SK-N-SH (cell line): ENCODE results near the gene TRPC4AP. TPM values are rescaled to one million over a fixed set of nuclear protein-coding genes. Genes with fewer than 3 reads are reported as not detected.

Experiments used
- CTCF ChIA-PET: fragments of 300-600, 350-600 bp; formaldehyde crosslinking; extraction: SDS; loops from one replicate; lab custom pipeline; 2021; lab: Yijun Ruan, JAX
- POLR2A ChIA-PET: fragments of 350-600 bp; sonication (Branson Sonifier 250); formaldehyde crosslinking; extraction: SDS; loops from one replicate; lab custom pipeline; 2020; ENCODE audit warnings: antibody characterized with exemption, inconsistent platforms; lab: Yijun Ruan, JAX
- DNase-seq: peaks from one replicate; pipeline ENCODE4 v3.0.0; 2012
- H2AFZ ChIP-seq: fragments of 200-600 bp; sonication (generic); 2 replicates; pipeline ENCODE4 v1.8.1; 2016; ENCODE audit warnings: antibody characterized with exemption, mild to moderate bottlenecking, low read depth
- H3F3A ChIP-seq: fragments of 200-600 bp; sonication (generic); replicated peaks from 2 replicates; pipeline ENCODE3; 2016; ENCODE audit warnings: antibody characterized with exemption, mild to moderate bottlenecking; ENCODE audit not compliant: insufficient read depth
- H3K27ac ChIP-seq, 2 experiments: fragments of 200-500 bp in 1 of 2; fragments of 200-600 bp in 1 of 2; sonication (Bioruptor generic) in 1 of 2; sonication (generic), shearing (Covaris generic) in 1 of 2; 2 replicates each; pipeline versions ENCODE4 v1.5.1 to v1.6.1; 2014 to 2016; ENCODE audit warnings: low read depth in 2 of 2, inconsistent platforms in 1 of 2, low read length in 1 of 2, mild to moderate bottlenecking in 1 of 2, mixed read lengths in 1 of 2
- H3K27me3 ChIP-seq: fragments of 200-600 bp; sonication (generic), shearing (Covaris generic); 2 replicates; pipeline ENCODE4 v1.6.1; 2016; ENCODE audit warnings: mixed run types; ENCODE audit not compliant: insufficient read depth
- H3K36me3 ChIP-seq, 2 experiments: fragments of 200-500 bp in 1 of 2; fragments of 200-600 bp in 1 of 2; sonication (Bioruptor generic) in 1 of 2; sonication (generic) in 1 of 2; replicated peaks in 1 of 2; 2 replicates each; pipeline versions ENCODE3 to v1.5.1; 2014 to 2016; ENCODE audit warnings: low read length in 1 of 2, mild to moderate bottlenecking in 1 of 2; ENCODE audit not compliant: insufficient read depth in 2 of 2, control insufficient read depth in 1 of 2
- H3K4me1 ChIP-seq, 2 experiments: fragments of 200-500 bp in 1 of 2; fragments of 200-600 bp in 1 of 2; sonication (Bioruptor generic) in 1 of 2; sonication (generic), shearing (Covaris generic) in 1 of 2; 2 replicates each; pipeline versions ENCODE4 v1.5.1 to v1.6.1; 2014 to 2016; ENCODE audit warnings: low read depth in 1 of 2, low read length in 1 of 2, mixed run types in 1 of 2; ENCODE audit not compliant: insufficient read depth in 2 of 2, control insufficient read depth in 1 of 2
- H3K4me2 ChIP-seq: fragments of 200-600 bp; sonication (generic), shearing (Covaris generic); 2 replicates; pipeline ENCODE4 v1.6.1; 2017; ENCODE audit warnings: mixed run types
- H3K4me3 ChIP-seq, 2 experiments: fragments of 200-500 bp in 1 of 2; fragments of 200-600 bp in 1 of 2; sonication (Bioruptor generic) in 1 of 2; sonication (generic), shearing (Covaris generic) in 1 of 2; 2 replicates each; pipeline versions ENCODE4 v1.5.1 to v1.8.1; 2014 to 2016; ENCODE audit warnings: low read depth in 2 of 2, inconsistent platforms in 1 of 2, low read length in 1 of 2, mild to moderate bottlenecking in 1 of 2, mixed read lengths in 1 of 2, moderate library complexity in 1 of 2
- H3K79me2 ChIP-seq: fragments of 200-600 bp; sonication (generic); 2 replicates; pipeline ENCODE4 v1.8.1; 2017; ENCODE audit warnings: mild to moderate bottlenecking; ENCODE audit not compliant: insufficient read depth
- H3K9ac ChIP-seq: fragments of 200-600 bp; sonication (generic); 2 replicates; pipeline ENCODE4 v1.6.1; 2017; ENCODE audit warnings: mixed run types
- H3K9me2 ChIP-seq: fragments of 200-600 bp; sonication (generic); 2 replicates; pipeline ENCODE4 v1.6.1; 2017; ENCODE audit warnings: mixed run types
- H3K9me3 ChIP-seq: fragments of 200-600 bp; sonication (generic); 2 replicates; pipeline ENCODE4 v1.6.1; 2017; ENCODE audit warnings: mixed run types, mild to moderate bottlenecking, moderate library complexity
- H4K20me1 ChIP-seq: fragments of 200-600 bp; sonication (generic); 2 replicates; pipeline ENCODE4 v1.6.1; 2017; ENCODE audit warnings: mild to moderate bottlenecking, mixed run types; ENCODE audit not compliant: insufficient read depth
- CHD2 ChIP-seq: fragments of 150-350 bp; IDR thresholded peaks from 2 replicates; pipeline ENCODE4 v1.6.1; 2018; ENCODE audit warnings: low read length; ENCODE audit not compliant: partially characterized antibody
- ELF1 ChIP-seq: IDR thresholded peaks from 2 replicates; pipeline ENCODE4 v1.4.0; 2012
- FOSL2 ChIP-seq: IDR thresholded peaks from 2 replicates; pipeline ENCODE4 v1.4.0; 2012; ENCODE audit warnings: low read depth, mild to moderate bottlenecking, moderate library complexity, borderline replicate concordance
- GATA2 ChIP-seq: sonication (generic); formaldehyde crosslinking; IDR thresholded peaks from 2 replicates; pipeline ENCODE4 v1.5.0; 2020; ENCODE audit warnings: mild to moderate bottlenecking, missing genetic modification reagents
- JUND ChIP-seq: IDR thresholded peaks from 2 replicates; pipeline ENCODE4 v1.4.0; 2012
- MEF2A ChIP-seq: IDR thresholded peaks from 2 replicates; pipeline ENCODE4 v1.4.0; 2012; ENCODE audit warnings: low read depth, borderline replicate concordance
- NFIC ChIP-seq: IDR thresholded peaks from 2 replicates; pipeline ENCODE4 v1.4.0; 2012; ENCODE audit warnings: borderline replicate concordance
- POLR2AphosphoS5 ChIP-seq: IDR thresholded peaks from 2 replicates; pipeline ENCODE4 v1.6.1; 2012; ENCODE audit warnings: low read depth, low read length
- RAD21 ChIP-seq: IDR thresholded peaks from 2 replicates; pipeline ENCODE4 v1.6.1; 2012; ENCODE audit warnings: mild to moderate bottlenecking, low read length
- RXRA ChIP-seq: IDR thresholded peaks from 2 replicates; pipeline ENCODE4 v1.4.0; 2012; ENCODE audit warnings: low read depth, mild to moderate bottlenecking, borderline replicate concordance
- TAF1 ChIP-seq: IDR thresholded peaks from 2 replicates; pipeline ENCODE4 v1.6.1; 2012; ENCODE audit warnings: low read depth, mild to moderate bottlenecking, low read length, moderate library complexity, borderline replicate concordance
- TCF12 ChIP-seq: IDR thresholded peaks from 2 replicates; pipeline ENCODE4 v1.4.0; 2012
- TEAD4 ChIP-seq: IDR thresholded peaks from 2 replicates; pipeline ENCODE4 v1.4.0; 2012; ENCODE audit warnings: mild to moderate bottlenecking, borderline replicate concordance; ENCODE audit not compliant: insufficient read depth
- YY1 ChIP-seq: IDR thresholded peaks from 2 replicates; pipeline ENCODE4 v1.4.0; 2012; ENCODE audit warnings: low read depth, mild to moderate bottlenecking
- WGBS: methylation state at CpG from one replicate; pipeline ENCODE4 v1.1.6; 2017; ENCODE audit warnings: low lambda C conversion rate; 5-methylcytosine and 5-hydroxymethylcytosine counted together
- polyA plus RNA-seq, 3 experiments: library from polyadenylated mRNA; depleted of rRNA; stranded (reverse); fragments of >200 nt; gene quantifications; 2 replicates each; pipeline ENCODE4 v1.2.3, GENCODE V29; 2012
- TF ChIP-seq, protein P1 (sequence below): IDR thresholded peaks from 2 replicates; pipeline ENCODE4 v1.6.1; 2012; ENCODE audit warnings: mild to moderate bottlenecking, low read depth, low read length, moderate library complexity
- TF ChIP-seq, protein P2 (sequence below): IDR thresholded peaks from 2 replicates; pipeline ENCODE4; 2012
- TF ChIP-seq, protein P3 (sequence below): fragments of 200-600 bp; sonication (generic); IDR thresholded peaks from 2 replicates; pipeline ENCODE4 v1.6.1; 2017; ENCODE audit warnings: antibody characterized with exemption, mild to moderate bottlenecking, moderate library complexity
- TF ChIP-seq, protein P4 (sequence below): fragments of 150-350 bp; IDR thresholded peaks from 2 replicates; pipeline ENCODE4 v1.6.1; 2016; ENCODE audit warnings: mild to moderate bottlenecking, low read depth, low read length

TRPC4AP gene
- polyA plus RNA-seq, 1 of the 3 experiments (the other 2 are of a cell fraction): 57.4 TPM

DNA sequence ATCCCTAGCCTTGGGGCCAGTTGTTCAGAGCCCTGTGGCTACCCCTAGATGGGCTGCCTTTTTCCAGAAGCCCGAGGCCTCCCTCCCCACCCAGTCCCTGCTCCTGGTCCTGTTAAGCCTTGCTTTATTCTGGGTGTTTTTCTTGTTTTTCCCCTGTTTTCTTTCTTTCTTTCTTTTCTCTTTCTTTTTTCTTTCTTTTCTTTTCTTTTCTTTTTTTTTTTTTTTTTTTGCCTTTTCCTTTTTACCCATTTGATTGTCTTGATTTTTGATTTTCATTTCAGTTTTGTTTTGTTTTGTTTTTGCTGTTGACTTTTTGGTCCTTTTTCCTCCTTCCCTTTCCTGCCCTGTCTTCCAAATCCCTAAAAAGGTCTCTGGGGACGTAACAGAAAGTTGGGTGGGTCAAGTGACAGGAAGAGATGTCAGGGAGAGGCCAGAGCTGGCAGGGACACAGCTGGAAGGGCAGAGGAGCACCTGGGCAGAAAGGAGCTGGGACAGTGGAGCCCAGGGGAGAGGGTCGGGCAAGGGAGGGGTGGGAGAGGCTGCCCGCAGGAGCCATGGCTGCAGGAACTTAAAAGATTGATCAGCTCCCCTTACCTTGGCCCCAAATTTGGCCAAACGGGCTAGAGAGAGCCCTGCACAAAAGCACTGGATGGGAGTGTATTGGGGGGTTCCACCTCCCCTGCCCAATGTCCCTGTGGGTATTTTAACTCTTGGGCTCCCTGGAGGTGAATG is 109.4 kb downstream of the TRPC4AP start:
- Histone ChIP-seq H3K36me3 (no peaks in the 10 kb centered on the region), H3K9me2 (no peaks in the 10 kb centered on the region), H3K27me3 (no peaks in the 10 kb centered on the region), H4K20me1 (no peaks in the 10 kb centered on the region), H3K27ac (no peak overlapping the region), H3K4me3 (no peak overlapping the region), H3K4me2 (no peak overlapping the region), H3K9me3 (no peaks in the 10 kb centered on the region), H3F3A (no peaks in the 10 kb centered on the region), H3K9ac (no peak overlapping the region), H2AFZ (no peak overlapping the region), H3K79me2 (no peaks in the 10 kb centered on the region), H3K4me1 (peaks cover 0 to 7% of the 10 kb centered on the region in 2 experiments; a peak in 1 of 4 replicates)
- 80% methylated on average over 5 of the region's 5 CpGs for WGBS
- TF ChIP-seq YY1: no peak
- TF ChIP-seq, protein P1, sequence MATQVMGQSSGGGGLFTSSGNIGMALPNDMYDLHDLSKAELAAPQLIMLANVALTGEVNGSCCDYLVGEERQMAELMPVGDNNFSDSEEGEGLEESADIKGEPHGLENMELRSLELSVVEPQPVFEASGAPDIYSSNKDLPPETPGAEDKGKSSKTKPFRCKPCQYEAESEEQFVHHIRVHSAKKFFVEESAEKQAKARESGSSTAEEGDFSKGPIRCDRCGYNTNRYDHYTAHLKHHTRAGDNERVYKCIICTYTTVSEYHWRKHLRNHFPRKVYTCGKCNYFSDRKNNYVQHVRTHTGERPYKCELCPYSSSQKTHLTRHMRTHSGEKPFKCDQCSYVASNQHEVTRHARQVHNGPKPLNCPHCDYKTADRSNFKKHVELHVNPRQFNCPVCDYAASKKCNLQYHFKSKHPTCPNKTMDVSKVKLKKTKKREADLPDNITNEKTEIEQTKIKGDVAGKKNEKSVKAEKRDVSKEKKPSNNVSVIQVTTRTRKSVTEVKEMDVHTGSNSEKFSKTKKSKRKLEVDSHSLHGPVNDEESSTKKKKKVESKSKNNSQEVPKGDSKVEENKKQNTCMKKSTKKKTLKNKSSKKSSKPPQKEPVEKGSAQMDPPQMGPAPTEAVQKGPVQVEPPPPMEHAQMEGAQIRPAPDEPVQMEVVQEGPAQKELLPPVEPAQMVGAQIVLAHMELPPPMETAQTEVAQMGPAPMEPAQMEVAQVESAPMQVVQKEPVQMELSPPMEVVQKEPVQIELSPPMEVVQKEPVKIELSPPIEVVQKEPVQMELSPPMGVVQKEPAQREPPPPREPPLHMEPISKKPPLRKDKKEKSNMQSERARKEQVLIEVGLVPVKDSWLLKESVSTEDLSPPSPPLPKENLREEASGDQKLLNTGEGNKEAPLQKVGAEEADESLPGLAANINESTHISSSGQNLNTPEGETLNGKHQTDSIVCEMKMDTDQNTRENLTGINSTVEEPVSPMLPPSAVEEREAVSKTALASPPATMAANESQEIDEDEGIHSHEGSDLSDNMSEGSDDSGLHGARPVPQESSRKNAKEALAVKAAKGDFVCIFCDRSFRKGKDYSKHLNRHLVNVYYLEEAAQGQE: no peak
- TF ChIP-seq ELF1: no peak
- no peak for TF ChIP-seq TCF12
- CTCF ChIA-PET: no interaction called here
- DNase-seq: no peak
- POLR2A ChIA-PET: no interaction called here

- H3K27me3 ChIP-seq: no peaks in the 10 kb centered on the region
- no peaks in the 10 kb centered on the region for H3K9me3 ChIP-seq
- H4K20me1 ChIP-seq: no peaks in the 10 kb centered on the region
- H3K9ac ChIP-seq: no peak overlapping the region
- no peaks in the 10 kb centered on the region for H3K79me2 ChIP-seq
- ChIA-PET CTCF (no interaction called here), POLR2A (no interaction called here)
- DNase-seq: no peak
- peaks cover 0 to 7% of the 10 kb centered on the region in 2 experiments; a peak in 1 of 4 replicates for H3K4me1 ChIP-seq
- no peak overlapping the region for H3K4me3 ChIP-seq
- no peaks in the 10 kb centered on the region for H3K9me2 ChIP-seq
- no peak overlapping the region for H2AFZ ChIP-seq
- no peak overlapping the region for H3K4me2 ChIP-seq
- no peaks in the 10 kb centered on the region for H3F3A ChIP-seq
- 90% methylated on average over 21 of the region's 21 CpGs for WGBS
- H3K36me3 ChIP-seq: no peaks in the 10 kb centered on the region
- no peak overlapping the region for H3K27ac ChIP-seq
- TF ChIP-seq, protein P2, sequence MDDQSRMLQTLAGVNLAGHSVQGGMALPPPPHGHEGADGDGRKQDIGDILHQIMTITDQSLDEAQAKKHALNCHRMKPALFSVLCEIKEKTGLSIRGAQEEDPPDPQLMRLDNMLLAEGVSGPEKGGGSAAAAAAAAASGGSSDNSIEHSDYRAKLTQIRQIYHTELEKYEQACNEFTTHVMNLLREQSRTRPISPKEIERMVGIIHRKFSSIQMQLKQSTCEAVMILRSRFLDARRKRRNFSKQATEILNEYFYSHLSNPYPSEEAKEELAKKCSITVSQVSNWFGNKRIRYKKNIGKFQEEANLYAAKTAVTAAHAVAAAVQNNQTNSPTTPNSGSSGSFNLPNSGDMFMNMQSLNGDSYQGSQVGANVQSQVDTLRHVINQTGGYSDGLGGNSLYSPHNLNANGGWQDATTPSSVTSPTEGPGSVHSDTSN: no peak
- TF ChIP-seq TAF1 (no peak), POLR2AphosphoS5 (no peak), RAD21 (no peak), TEAD4 (no peak), YY1 (no peak), CHD2 (no peak), ELF1 (no peak), RXRA (no peak), MEF2A (no peak), JUND (no peak), FOSL2 (no peak), GATA2 (CRISPR knock-in tag) (no peak), NFIC (no peak)
- TF ChIP-seq, protein P3, sequence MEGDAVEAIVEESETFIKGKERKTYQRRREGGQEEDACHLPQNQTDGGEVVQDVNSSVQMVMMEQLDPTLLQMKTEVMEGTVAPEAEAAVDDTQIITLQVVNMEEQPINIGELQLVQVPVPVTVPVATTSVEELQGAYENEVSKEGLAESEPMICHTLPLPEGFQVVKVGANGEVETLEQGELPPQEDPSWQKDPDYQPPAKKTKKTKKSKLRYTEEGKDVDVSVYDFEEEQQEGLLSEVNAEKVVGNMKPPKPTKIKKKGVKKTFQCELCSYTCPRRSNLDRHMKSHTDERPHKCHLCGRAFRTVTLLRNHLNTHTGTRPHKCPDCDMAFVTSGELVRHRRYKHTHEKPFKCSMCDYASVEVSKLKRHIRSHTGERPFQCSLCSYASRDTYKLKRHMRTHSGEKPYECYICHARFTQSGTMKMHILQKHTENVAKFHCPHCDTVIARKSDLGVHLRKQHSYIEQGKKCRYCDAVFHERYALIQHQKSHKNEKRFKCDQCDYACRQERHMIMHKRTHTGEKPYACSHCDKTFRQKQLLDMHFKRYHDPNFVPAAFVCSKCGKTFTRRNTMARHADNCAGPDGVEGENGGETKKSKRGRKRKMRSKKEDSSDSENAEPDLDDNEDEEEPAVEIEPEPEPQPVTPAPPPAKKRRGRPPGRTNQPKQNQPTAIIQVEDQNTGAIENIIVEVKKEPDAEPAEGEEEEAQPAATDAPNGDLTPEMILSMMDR: no peak
- TF ChIP-seq, protein P4, sequence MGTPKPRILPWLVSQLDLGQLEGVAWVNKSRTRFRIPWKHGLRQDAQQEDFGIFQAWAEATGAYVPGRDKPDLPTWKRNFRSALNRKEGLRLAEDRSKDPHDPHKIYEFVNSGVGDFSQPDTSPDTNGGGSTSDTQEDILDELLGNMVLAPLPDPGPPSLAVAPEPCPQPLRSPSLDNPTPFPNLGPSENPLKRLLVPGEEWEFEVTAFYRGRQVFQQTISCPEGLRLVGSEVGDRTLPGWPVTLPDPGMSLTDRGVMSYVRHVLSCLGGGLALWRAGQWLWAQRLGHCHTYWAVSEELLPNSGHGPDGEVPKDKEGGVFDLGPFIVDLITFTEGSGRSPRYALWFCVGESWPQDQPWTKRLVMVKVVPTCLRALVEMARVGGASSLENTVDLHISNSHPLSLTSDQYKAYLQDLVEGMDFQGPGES: no peak
Observed at GRCh38 chr20:34982270-34983088, 110.1 kb downstream of the TRPC4AP start.
